Muscle of leg (tissue), 16 donors: Measurements from ENCODE around the gene CCNB1. TPM values are rescaled to one million over a fixed set of nuclear protein-coding genes. Genes with fewer than 3 reads are reported as not detected.
A peak's percentile ranks its signal among the peaks of the same experiment; 100 is the strongest.
"Not testable (repeated sequence)": the region's sequence is repeated elsewhere in the genome, so short reads cannot be mapped to it uniquely, and the experiment has no call there.

Source experiments
- DNase-seq: peaks from one replicate; pipeline ENCODE4 v3.0.0; 2013
- H3K27ac ChIP-seq: one replicate; pipeline ENCODE4 v1.5.1; 2013; ENCODE audit warnings: mild to moderate bottlenecking, low read length, control low read depth
- H3K27me3 ChIP-seq: one replicate; pipeline ENCODE4 v1.6.1; 2013; ENCODE audit warnings: low read length; ENCODE audit not compliant: control insufficient read depth, insufficient read depth
- H3K36me3 ChIP-seq: one replicate; pipeline ENCODE4 v1.6.1; 2013; ENCODE audit warnings: low read length; ENCODE audit not compliant: control insufficient read depth, insufficient read depth
- H3K4me1 ChIP-seq: one replicate; pipeline ENCODE4 v1.6.1; 2013; ENCODE audit warnings: low read length; ENCODE audit not compliant: control insufficient read depth, insufficient read depth
- H3K4me3 ChIP-seq: one replicate; pipeline ENCODE4 v1.5.1; 2013; ENCODE audit warnings: low read length, control low read depth
- H3K9me3 ChIP-seq: replicated peaks from 2 replicates; pipeline ENCODE4 v1.6.1; 2013; ENCODE audit warnings: low read depth, low read length; ENCODE audit not compliant: control insufficient read depth
- WGBS: methylation state at CpG from one replicate; pipeline ENCODE4 v1.1.5; 2013; ENCODE audit warnings: missing lambda C conversion rate; ENCODE audit not compliant: insufficient coverage; 5-methylcytosine and 5-hydroxymethylcytosine counted together
- long read RNA-seq, 11 donors: transcript quantifications; one replicate each; lab custom pipeline, GENCODE V29; 2026
- polyA plus RNA-seq, 8 donors: library from polyadenylated mRNA; unstranded; fragments of 120-200 nt; gene quantifications; one replicate each; pipeline versions ENCODE4 v1.2.1 to v1.2.3, GENCODE V29; 2013; ENCODE audit warnings: inconsistent platforms in 1 of 8, low replicate concordance in 1 of 8; ENCODE audit not compliant: insufficient read length in 8 of 8, insufficient read depth in 1 of 8
- total RNA-seq: library from RNA; stranded (reverse); fragments of 120-200 nt; gene quantifications from one replicate; pipeline ENCODE4 v1.2.4, GENCODE V29; 2013

Gene CCNB1
- total RNA-seq (26.3 TPM), polyA plus RNA-seq (10 to 100 TPM; 34.2 to 53.8 (median 42.4) TPM)
- long read RNA-seq, donor 1, transcript CCNB1-201 (9 exons, 2,169 nt) = major isoform, 10 of 10 reads
- long read RNA-seq, donor 1, partial matches to known transcripts = 0 of 10 reads
- long read RNA-seq, donor 1, other reads (novel, unspliced or antisense) = 0 of 10 reads
- long read RNA-seq, donor 2, partial matches to known transcripts = 0 of 2 reads
- long read RNA-seq, donor 2, other reads (novel, unspliced or antisense) = 0 of 2 reads
- long read RNA-seq, donor 3, transcript CCNB1-201 (9 exons, 2,169 nt) = major isoform, 13 of 13 reads
- long read RNA-seq, donor 3, partial matches to known transcripts = 0 of 13 reads
- long read RNA-seq, donor 3, other reads (novel, unspliced or antisense) = 0 of 13 reads
- long read RNA-seq, donor 4, transcript CCNB1-201 (9 exons, 2,169 nt) = major isoform, 11 of 11 reads
- long read RNA-seq, donor 4, partial matches to known transcripts = 0 of 11 reads
- long read RNA-seq, donor 4, other reads (novel, unspliced or antisense) = 0 of 11 reads
- long read RNA-seq, donor 5, transcript CCNB1-201 (9 exons, 2,169 nt) = major isoform, 50 of 58 reads
- long read RNA-seq, donor 5, partial matches to known transcripts = 6 of 58 reads
- long read RNA-seq, donor 5, other reads (novel, unspliced or antisense) = 0 of 58 reads
- long read RNA-seq, donor 6, transcript CCNB1-201 (9 exons, 2,169 nt) = major isoform, 21 of 21 reads
- long read RNA-seq, donor 6, partial matches to known transcripts = 0 of 21 reads
- long read RNA-seq, donor 6, other reads (novel, unspliced or antisense) = 0 of 21 reads
- long read RNA-seq, donor 7, transcript CCNB1-201 (9 exons, 2,169 nt) = major isoform, 25 of 26 reads
- long read RNA-seq, donor 7, partial matches to known transcripts = 0 of 26 reads
- long read RNA-seq, donor 7, other reads (novel, unspliced or antisense) = 0 of 26 reads
- long read RNA-seq, donor 8, transcript CCNB1-201 (9 exons, 2,169 nt) = major isoform, 10 of 11 reads
- long read RNA-seq, donor 8, partial matches to known transcripts = 0 of 11 reads
- long read RNA-seq, donor 8, other reads (novel, unspliced or antisense) = 0 of 11 reads
- long read RNA-seq, donor 9, transcript CCNB1-201 (9 exons, 2,169 nt) = major isoform, 6 of 7 reads
- long read RNA-seq, donor 9, partial matches to known transcripts = 0 of 7 reads
- long read RNA-seq, donor 9, other reads (novel, unspliced or antisense) = 0 of 7 reads
- long read RNA-seq, donor 10, transcript CCNB1-201 (9 exons, 2,169 nt) = major isoform, 23 of 26 reads
- long read RNA-seq, donor 10, partial matches to known transcripts = 0 of 26 reads
- long read RNA-seq, donor 10, other reads (novel, unspliced or antisense) = 0 of 26 reads
- long read RNA-seq, donor 11, transcript CCNB1-201 (9 exons, 2,169 nt) = major isoform, 6 of 8 reads
- long read RNA-seq, donor 11, partial matches to known transcripts = 0 of 8 reads
- long read RNA-seq, donor 11, other reads (novel, unspliced or antisense) = 0 of 8 reads

- DNase-seq = peak; percentile 99
- 1% methylated on average over 50 of the region's 50 CpGs for WGBS
- Histone ChIP-seq H3K27ac (peak within 1 kb of the TSS; percentile 59), H3K27me3 (no peaks in the 10 kb centered on the region), H3K4me1 (peaks cover 14% of the 10 kb centered on the region), H3K4me3 (peak within 1 kb of the TSS; percentile 65), H3K9me3 (no peaks in the 10 kb centered on the region), H3K36me3 (peaks cover 11% of the 10 kb centered on the region)
These were observed at the start of gene CCNB1 for GRCh38 chr5:69166686-69167492. CCNB1 (plus strand) TSS chr5:69167150; CDS start chr5:69167263, 113 bp downstream.

- H3K4me1 ChIP-seq = no peaks in the 10 kb centered on the region
- no peak overlapping the region for H3K27ac ChIP-seq
- no peaks in the 10 kb centered on the region for H3K9me3 ChIP-seq
- peak; percentile 45 for DNase-seq
- peaks cover 18% of the 10 kb centered on the region for H3K36me3 ChIP-seq
- no peak overlapping the region for H3K4me3 ChIP-seq
- H3K27me3 ChIP-seq = no peaks in the 10 kb centered on the region
These were observed 37.5 kb upstream of the CCNB1 start for GRCh38 chr5:69129413-69129812.

GRCh38 chr5:69130241-69130640, 36.7 kb upstream of the CCNB1 start:
- H3K4me3 ChIP-seq = no peak overlapping the region
- H3K27ac ChIP-seq = no peak overlapping the region
- no peaks in the 10 kb centered on the region for H3K9me3 ChIP-seq
- DNase-seq = no peak
- no CpG with 5 or more reads among the region's 2 CpGs for WGBS
- no peaks in the 10 kb centered on the region for H3K27me3 ChIP-seq
- H3K4me1 ChIP-seq = no peaks in the 10 kb centered on the region
- H3K36me3 ChIP-seq = peaks cover 13% of the 10 kb centered on the region

DNA sequence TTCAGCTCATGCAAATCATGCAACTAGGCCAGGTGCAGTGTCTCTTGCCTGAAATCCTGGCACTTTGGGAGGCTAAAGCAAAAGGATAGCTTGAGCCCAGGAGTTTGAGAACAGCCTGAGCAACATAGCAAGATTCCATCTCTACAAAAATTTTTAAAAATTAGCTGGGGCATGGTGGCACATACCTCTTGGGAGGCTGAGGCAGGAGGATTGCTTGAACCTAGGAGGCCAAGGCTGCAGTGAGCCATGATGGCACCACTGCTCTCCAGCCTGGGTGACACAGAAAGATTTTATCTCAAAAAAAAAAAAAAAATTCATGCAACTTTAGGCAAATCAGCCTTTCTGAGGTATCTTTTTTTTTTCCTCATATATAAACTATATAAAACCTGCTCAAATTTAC, 35.6 kb upstream of the CCNB1 start:
- no peaks in the 10 kb centered on the region for H3K9me3 ChIP-seq
- no peaks in the 10 kb centered on the region for H3K27me3 ChIP-seq
- no peak overlapping the region for H3K4me3 ChIP-seq
- no peak overlapping the region for H3K27ac ChIP-seq
- no peaks in the 10 kb centered on the region for H3K4me1 ChIP-seq
- DNase-seq = no peak
- H3K36me3 ChIP-seq = peaks cover 13% of the 10 kb centered on the region

- Histone ChIP-seq H3K36me3 (peaks cover 7% of the 10 kb centered on the region), H3K9me3 (no peaks in the 10 kb centered on the region), H3K27me3 (no peaks in the 10 kb centered on the region), H3K4me1 (no peaks in the 10 kb centered on the region), H3K27ac (no peak overlapping the region), H3K4me3 (no peak overlapping the region)
- no peak for DNase-seq
- WGBS = no CpG with 5 or more reads among the region's 7 CpGs
These were observed 32.8 kb upstream of the CCNB1 start for GRCh38 chr5:69134126-69134525.

DNA sequence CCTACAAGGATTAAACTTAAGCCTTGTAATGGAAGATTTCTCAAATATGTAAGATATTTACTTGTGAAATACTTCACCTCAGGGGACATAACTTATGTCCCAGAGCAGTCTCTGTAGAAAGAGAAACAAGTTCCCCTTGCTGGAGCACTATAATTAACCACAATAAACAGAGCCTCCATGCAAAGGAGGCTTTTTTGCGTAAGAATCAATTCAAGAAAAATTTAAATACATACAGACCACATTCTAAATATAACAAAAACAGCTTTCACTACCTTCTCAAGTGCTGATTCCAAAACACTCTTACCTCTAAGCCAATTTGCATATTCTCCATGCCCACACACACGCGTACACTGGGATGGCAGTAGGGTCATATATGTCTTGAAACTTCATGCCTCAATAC, 30.7 kb upstream of the CCNB1 start:
- peaks cover 4% of the 10 kb centered on the region for H3K36me3 ChIP-seq
- H3K27me3 ChIP-seq = no peaks in the 10 kb centered on the region
- H3K4me3 ChIP-seq = no peak overlapping the region
- H3K9me3 ChIP-seq = no peaks in the 10 kb centered on the region
- H3K4me1 ChIP-seq = no peaks in the 10 kb centered on the region
- WGBS = no CpG with 5 or more reads among the region's 3 CpGs
- no peak overlapping the region for H3K27ac ChIP-seq
- DNase-seq = no peak

- H3K36me3 ChIP-seq, H3K27me3 ChIP-seq: not testable (repeated sequence)
- WGBS = 100% methylated on average over 1 of the region's 1 CpG
These were observed 29.7 kb upstream of the CCNB1 start for GRCh38 chr5:69137208-69137607.

DNA sequence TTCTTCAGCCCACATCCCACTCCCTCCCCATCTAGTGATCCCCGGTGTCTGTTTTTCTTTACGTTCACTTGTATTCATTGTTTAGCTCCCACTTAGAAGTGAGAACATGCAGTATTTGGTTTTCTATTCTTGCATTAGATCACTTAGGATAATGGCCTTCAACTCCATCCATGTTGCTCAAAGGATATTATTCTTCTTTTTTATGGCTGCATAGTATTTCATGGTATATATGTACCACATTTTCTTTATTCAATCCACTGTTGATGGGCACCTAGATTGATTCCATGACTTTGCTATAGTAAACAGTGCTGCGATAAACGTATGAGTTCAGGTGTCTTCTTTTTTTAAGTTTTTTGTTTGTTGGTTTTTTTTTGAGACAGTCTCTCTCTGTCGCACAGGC, 29.1 kb upstream of the CCNB1 start:
- no peak overlapping the region for H3K4me3 ChIP-seq
- no peaks in the 10 kb centered on the region for H3K27me3 ChIP-seq
- H3K27ac ChIP-seq = no peak overlapping the region
- H3K36me3 ChIP-seq = peaks cover 4% of the 10 kb centered on the region
- no peak for DNase-seq
- H3K9me3 ChIP-seq = no peaks in the 10 kb centered on the region
- WGBS = no CpG with 5 or more reads among the region's 5 CpGs
- H3K4me1 ChIP-seq = no peaks in the 10 kb centered on the region

More at GRCh38 chr5:69137208-69137607, 29.7 kb upstream of the CCNB1 start:
- not testable (repeated sequence) for H3K27ac ChIP-seq, DNase-seq, H3K9me3 ChIP-seq, H3K4me3 ChIP-seq, H3K4me1 ChIP-seq

DNA sequence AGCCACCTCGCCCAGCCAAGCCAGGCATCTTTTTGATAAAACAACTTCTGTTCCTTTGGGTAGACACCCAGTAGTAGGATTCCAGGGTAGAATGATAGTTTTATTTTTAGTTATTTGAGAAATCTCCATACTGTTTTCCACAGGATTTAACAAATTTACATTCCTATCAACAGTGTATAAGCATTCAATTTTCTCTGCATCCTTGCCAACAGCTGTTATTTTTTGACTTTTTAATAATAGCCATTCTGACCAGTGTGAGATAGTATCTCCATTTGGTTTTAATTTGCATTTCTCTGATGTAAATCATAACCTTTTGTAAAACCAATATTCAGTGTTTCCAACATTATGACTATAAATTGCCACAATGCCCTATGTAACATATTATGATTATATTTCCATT, 28.2 kb upstream of the CCNB1 start:
- Histone ChIP-seq H3K27ac (no peak overlapping the region), H3K9me3 (no peaks in the 10 kb centered on the region), H3K4me3 (no peak overlapping the region), H3K27me3 (no peaks in the 10 kb centered on the region), H3K4me1 (no peaks in the 10 kb centered on the region), H3K36me3 (peaks cover 4% of the 10 kb centered on the region)
- no CpG with 5 or more reads among the region's 1 CpG for WGBS
- DNase-seq = no peak
